PC-9 (cell line): ENCODE measurements around the gene FAT1.

Experiments used
- CTCF ChIP-seq: fragments of 200-600 bp; sonication (generic); conservative IDR thresholded peaks from 2 replicates; pipeline ENCODE4 v1.6.1; 2017; ENCODE audit warnings: mixed run types, antibody characterized with exemption, mild to moderate bottlenecking, moderate library complexity
- EZH2 ChIP-seq: fragments of 200-600 bp; sonication (generic); IDR thresholded peaks from 2 replicates; pipeline ENCODE4 v1.8.0; 2017; ENCODE audit warnings: antibody characterized with exemption, low read depth

GRCh38 chr4:186691396-186691795 lies 32.3 kb downstream of the FAT1 start:
- TF ChIP-seq CTCF (no peak), EZH2 (no peak)
